HG03558 (cell line): Measurements from ENCODE around the gene PTCSC3.

Source experiments
- ATAC-seq: cut with Tn5 transposase; IDR thresholded peaks from one replicate; pipeline ENCODE4 v1.9.1; 2021; ENCODE audit warnings: moderate number of reproducible peaks; ENCODE audit not compliant: unreplicated experiment; ENCODE audit errors: extremely low read depth

PTCSC3 gene

GRCh38 chr14:36086629-36087395 is 89.7 kb downstream of the PTCSC3 start:
- ATAC-seq: no peak

- no peak for ATAC-seq
These were observed 90.7 kb downstream of the PTCSC3 start for GRCh38 chr14:36085861-36086260.
